CD4-positive, alpha-beta T cell treated with Interleukin-21 for 1 hour (primary cell): ENCODE results near the gene CHMP4B.

Source experiments
- DNase-seq: peaks from one replicate; pipeline ENCODE4 v3.0.0-alpha.2; 2020

Gene CHMP4B

GRCh38 chr20:33841436-33841799 is 30.3 kb downstream of the CHMP4B start:
- DNase-seq, result no peak

GRCh38 chr20:33842346-33842745 is 31.2 kb downstream of the CHMP4B start:
- DNase-seq, result no peak

- DNase-seq, result no peak
Observed at GRCh38 chr20:33843050-33843449, 31.9 kb downstream of the CHMP4B start.

DNA sequence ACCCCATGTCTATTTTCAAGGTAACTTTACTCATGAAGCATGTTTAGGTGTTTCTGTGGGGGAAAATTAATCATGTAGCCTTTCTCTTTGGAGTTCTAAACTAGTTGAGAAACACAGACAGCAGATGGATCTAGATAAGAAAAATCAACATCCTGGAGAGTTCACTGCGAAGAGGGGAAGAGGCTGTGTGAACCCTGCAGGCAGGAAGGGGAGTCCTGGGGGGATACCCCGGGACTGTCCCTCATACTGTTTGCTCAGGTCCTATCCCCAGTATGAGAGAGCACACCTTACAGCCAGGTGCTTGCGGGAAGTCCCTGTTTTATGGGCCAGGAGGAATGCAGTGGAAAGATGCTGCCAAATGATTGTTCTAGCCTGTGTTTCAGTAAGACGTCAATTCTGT is 32.7 kb downstream of the CHMP4B start:
- DNase-seq, result no peak

GRCh38 chr20:33846291-33846935 is 35.3 kb downstream of the CHMP4B start:
- DNase-seq, result no peak

GRCh38 chr20:33847006-33847405 is 35.9 kb downstream of the CHMP4B start:
- DNase-seq, result no peak

DNA sequence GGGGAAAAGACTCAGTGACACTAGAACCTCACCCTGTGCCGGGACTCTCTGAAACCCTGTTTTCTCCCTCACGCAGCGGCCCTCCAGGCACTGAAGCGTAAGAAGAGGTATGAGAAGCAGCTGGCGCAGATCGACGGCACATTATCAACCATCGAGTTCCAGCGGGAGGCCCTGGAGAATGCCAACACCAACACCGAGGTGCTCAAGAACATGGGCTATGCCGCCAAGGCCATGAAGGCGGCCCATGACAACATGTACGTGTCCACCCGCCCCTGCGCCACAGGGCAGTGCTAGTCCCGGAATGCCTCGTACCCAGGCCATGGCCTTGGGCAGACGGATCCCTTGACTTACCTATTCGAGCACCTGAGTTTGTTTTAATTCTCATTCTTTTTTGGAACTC is 37.2 kb downstream of the CHMP4B start:
- no peak for DNase-seq

GRCh38 chr20:33850159-33850558 is 39.0 kb downstream of the CHMP4B start:
- DNase-seq, result no peak

- no peak for DNase-seq
Observed at GRCh38 chr20:33851842-33852466, 40.8 kb downstream of the CHMP4B start.

GRCh38 chr20:33852626-33853506 is 41.7 kb downstream of the CHMP4B start:
- no peak for DNase-seq

- DNase-seq, result no peak
Observed at GRCh38 chr20:33853507-33853813, 42.3 kb downstream of the CHMP4B start.

- DNase-seq, result no peak
Observed at GRCh38 chr20:33857722-33858563, 46.8 kb downstream of the CHMP4B start.

- DNase-seq, result no peak
Observed at GRCh38 chr20:33858666-33859065, 47.5 kb downstream of the CHMP4B start.

- peak; percentile 19 for DNase-seq
Observed at GRCh38 chr20:33859157-33859695, 48.1 kb downstream of the CHMP4B start.

DNA sequence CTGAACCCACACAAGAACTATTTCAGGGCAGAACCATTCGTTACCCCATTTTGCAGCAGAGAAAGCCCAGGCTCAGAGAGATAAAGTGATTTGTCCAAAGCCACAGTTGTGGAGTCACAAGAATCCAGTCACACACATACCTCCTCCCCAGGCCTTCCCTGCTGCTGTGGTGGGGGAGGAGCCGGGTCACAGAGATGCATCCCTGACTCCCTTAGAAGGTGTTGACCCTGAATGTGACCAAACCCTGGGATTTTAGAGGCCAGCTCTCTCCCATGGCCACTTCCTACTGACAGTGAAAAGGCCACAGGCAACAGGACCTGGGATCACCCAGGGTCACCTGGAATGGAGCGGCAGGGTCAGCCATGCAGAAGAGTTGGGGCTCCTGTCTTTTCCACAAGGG is 48.6 kb downstream of the CHMP4B start:
- no peak for DNase-seq

- no peak for DNase-seq
Observed at GRCh38 chr20:33861458-33861857, 50.3 kb downstream of the CHMP4B start.

DNA sequence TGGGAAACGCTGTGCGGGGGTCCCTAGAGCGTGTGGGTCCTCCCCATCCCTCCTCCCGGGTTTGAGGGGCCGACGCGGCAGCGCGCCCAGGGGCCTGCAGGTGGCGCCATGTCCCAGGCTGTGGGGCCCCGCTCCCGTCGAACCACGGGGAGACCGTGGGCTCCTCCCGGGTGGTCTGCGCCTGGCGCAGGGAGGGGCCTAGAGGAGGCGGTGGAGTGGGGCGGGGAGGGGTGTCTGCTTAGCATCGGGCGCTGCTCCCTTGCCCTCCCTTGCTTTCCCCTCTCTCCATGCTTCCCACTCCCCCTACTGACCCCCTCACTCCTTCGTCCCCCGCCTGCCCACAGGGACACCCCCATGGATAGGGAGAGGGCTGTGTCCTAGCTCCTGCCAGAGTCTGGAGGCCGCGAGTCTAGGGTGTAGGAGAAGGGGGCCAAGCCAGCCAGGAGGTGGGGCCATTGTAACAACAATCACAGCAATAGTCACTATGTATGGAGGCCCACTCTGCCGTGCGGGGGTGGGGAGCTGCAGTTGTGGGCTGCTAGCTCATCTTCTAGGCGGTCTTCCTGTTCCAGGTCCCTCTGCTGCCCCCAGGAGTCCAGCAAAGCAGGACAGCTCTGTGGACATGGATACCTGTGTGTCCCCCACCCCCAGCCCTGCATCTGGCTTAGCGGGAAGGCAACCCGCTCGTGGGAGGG is 51.7 kb downstream of the CHMP4B start:
- DNase-seq, result peak; percentile 23

- DNase-seq, result no peak
Observed at GRCh38 chr20:33863440-33864323, 52.5 kb downstream of the CHMP4B start.

DNA sequence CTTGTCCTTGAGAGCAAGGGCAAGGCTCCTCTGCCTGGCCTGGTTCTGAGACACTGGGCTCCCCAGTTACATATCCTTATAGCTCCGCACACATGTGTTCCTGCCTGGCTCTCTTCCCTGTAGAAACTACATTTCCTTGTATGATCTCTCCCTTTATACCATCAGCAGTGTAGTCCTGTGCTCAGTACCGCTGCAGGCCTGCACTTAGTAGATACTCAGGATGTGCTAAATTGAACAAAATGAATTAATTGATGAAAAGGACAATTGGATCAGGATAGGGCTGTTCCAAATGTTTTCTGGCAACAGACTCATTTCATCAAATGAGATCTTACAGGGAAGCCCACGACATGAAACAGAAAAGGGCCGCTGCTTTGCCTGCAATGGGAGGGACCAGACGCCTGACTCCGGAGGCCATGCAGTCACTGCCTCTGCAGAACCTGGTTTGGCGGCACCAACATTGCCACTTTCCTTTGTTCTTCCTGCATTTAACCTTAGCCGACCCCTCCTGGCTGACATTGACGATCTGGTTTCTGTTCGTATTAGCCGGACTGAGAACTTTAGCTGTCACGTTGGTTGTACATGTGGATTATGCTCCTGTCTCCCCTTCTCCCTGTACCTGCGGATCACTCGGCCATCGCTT is 53.3 kb downstream of the CHMP4B start:
- no peak for DNase-seq

DNA sequence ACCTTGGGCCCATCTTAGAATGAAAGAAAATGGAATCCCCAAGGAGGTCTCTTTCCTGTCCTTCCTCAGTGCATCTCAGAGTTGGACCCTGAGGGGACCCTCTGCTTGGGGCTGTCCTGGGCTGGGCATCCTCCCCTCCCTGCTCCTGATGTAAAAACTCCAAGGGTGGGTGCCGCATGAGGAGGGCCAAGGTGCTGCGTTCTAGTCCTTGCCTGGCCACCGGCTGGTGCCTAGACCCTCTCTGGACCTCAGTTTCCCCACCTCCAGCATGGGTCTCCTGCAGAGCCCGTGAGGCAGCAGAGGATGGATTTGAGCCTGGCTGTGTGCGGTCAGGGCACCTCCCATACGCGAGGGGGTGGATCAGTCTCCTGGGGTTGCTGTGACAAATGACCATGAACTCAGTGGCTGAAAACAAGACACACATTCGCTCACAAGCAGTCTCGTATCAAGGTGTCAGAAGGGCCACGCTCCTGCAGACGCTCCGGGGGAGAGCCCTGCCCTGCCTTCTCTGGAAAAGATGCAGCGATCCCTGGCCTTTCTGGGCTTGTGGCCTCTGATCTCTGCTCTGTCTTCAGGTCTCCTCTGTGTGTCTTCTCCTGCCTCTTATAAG is 54.7 kb downstream of the CHMP4B start:
- no peak for DNase-seq
